22Rv1 (cell line): ENCODE results near the gene KLHL42.

Experiments
- ZFX ChIP-seq: fragments of 450-650 bp; IDR thresholded peaks from 2 replicates; pipeline ENCODE4 v1.6.1; 2017; ENCODE audit warnings: antibody characterized with exemption, borderline replicate concordance
- TF ChIP-seq, protein P1 (sequence below): fragments of 450-650 bp; IDR thresholded peaks from 2 replicates; pipeline ENCODE4 v1.5.1; 2017; ENCODE audit warnings: mild to moderate bottlenecking

DNA sequence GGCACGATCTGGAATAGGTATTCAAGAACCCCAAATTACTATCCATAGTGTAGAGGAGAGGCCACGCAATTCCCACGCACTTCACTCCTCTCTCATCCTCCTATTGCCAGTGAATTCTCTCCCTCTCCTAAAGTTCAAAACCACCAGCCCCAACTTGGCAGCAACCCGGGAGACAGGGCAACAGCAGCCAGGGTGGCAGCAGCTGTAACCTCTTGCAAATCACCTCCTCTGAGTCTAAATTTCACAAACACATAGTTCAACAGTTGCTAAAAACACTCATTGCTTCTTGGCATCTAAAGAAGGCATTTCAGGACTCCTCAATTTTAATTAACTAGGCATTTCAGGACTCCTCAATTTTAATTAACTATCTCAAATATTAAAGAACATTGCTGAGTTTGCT is 37.7 kb downstream of the KLHL42 start:
- TF ChIP-seq, protein P1, sequence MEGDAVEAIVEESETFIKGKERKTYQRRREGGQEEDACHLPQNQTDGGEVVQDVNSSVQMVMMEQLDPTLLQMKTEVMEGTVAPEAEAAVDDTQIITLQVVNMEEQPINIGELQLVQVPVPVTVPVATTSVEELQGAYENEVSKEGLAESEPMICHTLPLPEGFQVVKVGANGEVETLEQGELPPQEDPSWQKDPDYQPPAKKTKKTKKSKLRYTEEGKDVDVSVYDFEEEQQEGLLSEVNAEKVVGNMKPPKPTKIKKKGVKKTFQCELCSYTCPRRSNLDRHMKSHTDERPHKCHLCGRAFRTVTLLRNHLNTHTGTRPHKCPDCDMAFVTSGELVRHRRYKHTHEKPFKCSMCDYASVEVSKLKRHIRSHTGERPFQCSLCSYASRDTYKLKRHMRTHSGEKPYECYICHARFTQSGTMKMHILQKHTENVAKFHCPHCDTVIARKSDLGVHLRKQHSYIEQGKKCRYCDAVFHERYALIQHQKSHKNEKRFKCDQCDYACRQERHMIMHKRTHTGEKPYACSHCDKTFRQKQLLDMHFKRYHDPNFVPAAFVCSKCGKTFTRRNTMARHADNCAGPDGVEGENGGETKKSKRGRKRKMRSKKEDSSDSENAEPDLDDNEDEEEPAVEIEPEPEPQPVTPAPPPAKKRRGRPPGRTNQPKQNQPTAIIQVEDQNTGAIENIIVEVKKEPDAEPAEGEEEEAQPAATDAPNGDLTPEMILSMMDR = no peak
- no peak for TF ChIP-seq ZFX
